HepG2 (cell line): ENCODE results near the gene NCBP3. TPM values are rescaled to one million over a fixed set of nuclear protein-coding genes. Genes with fewer than 3 reads are reported as not detected.

Experiments
- DRAP1 ChIP-seq: IDR thresholded peaks from 2 replicates; pipeline ENCODE4 v1.6.1; 2016; ENCODE audit warnings: missing genetic modification reagents, missing compliant biosample characterization
- HDAC6 ChIP-seq: fragments of 200-600 bp; sonication (generic); IDR thresholded peaks from 2 replicates; pipeline ENCODE4 v1.7.0; 2017; ENCODE audit warnings: mild to moderate bottlenecking, antibody characterized with exemption, low read length, low read depth
- KAT7 ChIP-seq: IDR thresholded peaks from 2 replicates; pipeline ENCODE4 v1.6.1; 2018; ENCODE audit warnings: borderline replicate concordance, missing compliant biosample characterization
- KLF16 ChIP-seq, 2 experiments: sonication (generic) in 1 of 2; formaldehyde crosslinking in 1 of 2; IDR thresholded peaks; 2 replicates each; pipeline versions ENCODE4 v1.6.1 to v1.8.0; 2016 to 2023; ENCODE audit warnings: missing genetic modification reagents in 2 of 2, missing compliant biosample characterization in 1 of 2
- MED13 ChIP-seq: sonication (generic); formaldehyde crosslinking; IDR thresholded peaks from 2 replicates; pipeline ENCODE4 v1.5.0; 2020; ENCODE audit warnings: missing genetic modification reagents
- NFATC3 ChIP-seq: sonication (generic); formaldehyde crosslinking; IDR thresholded peaks from 2 replicates; pipeline ENCODE4 v1.5.1; 2020; ENCODE audit warnings: mild to moderate bottlenecking, missing genetic modification reagents
- PBX2 ChIP-seq: IDR thresholded peaks from 2 replicates; pipeline ENCODE4 v1.6.1; 2016; ENCODE audit warnings: control low read depth
- POLR2G ChIP-seq: fragments of 200-400 bp; formaldehyde crosslinking; IDR thresholded peaks from 2 replicates; pipeline ENCODE4 v1.6.1; 2018; ENCODE audit warnings: mild to moderate bottlenecking, low read depth, low read length, moderate library complexity
- RELA ChIP-seq: sonication (generic); formaldehyde crosslinking; IDR thresholded peaks from 2 replicates; pipeline ENCODE4 v1.4.0; 2020; ENCODE audit warnings: missing genetic modification reagents
- SMARCE1 ChIP-seq: fragments of 450-650 bp; IDR thresholded peaks from 2 replicates; pipeline ENCODE4 v1.6.1; 2017; ENCODE audit warnings: borderline replicate concordance
- TBP ChIP-seq: sonication (generic); formaldehyde crosslinking; IDR thresholded peaks from 2 replicates; pipeline ENCODE4 v1.5.0; 2020; ENCODE audit warnings: missing genetic modification reagents
- TGIF2 ChIP-seq: IDR thresholded peaks from 2 replicates; pipeline ENCODE4 v1.6.1; 2016; ENCODE audit warnings: control low read depth, missing compliant biosample characterization
- ZFX ChIP-seq: sonication (generic); formaldehyde crosslinking; IDR thresholded peaks from 2 replicates; pipeline ENCODE4 v1.4.0; 2020; ENCODE audit warnings: mild to moderate bottlenecking, low read depth, missing genetic modification reagents, moderate library complexity
- ZKSCAN1 ChIP-seq: fragments of 150-350 bp; IDR thresholded peaks from 2 replicates; pipeline ENCODE4 v1.6.1; 2014; ENCODE audit warnings: low read length
- ZMAT3 ChIP-seq: sonication (generic); formaldehyde crosslinking; conservative IDR thresholded peaks from 2 replicates; pipeline ENCODE4 v1.7.0; 2021; ENCODE audit warnings: missing genetic modification reagents
- ZNF230 ChIP-seq: sonication (generic); formaldehyde crosslinking; IDR thresholded peaks from 2 replicates; pipeline ENCODE4 v1.4.0; 2020; ENCODE audit warnings: mild to moderate bottlenecking, missing genetic modification reagents
- ZNF446 ChIP-seq: sonication (generic); formaldehyde crosslinking; IDR thresholded peaks from 2 replicates; pipeline ENCODE4 v1.5.0; 2020; ENCODE audit warnings: mild to moderate bottlenecking, missing genetic modification reagents
- ZNF496 ChIP-seq: sonication (generic); formaldehyde crosslinking; IDR thresholded peaks from 2 replicates; pipeline ENCODE4 v1.8.1; 2023; ENCODE audit warnings: mild to moderate bottlenecking, moderate library complexity, missing genetic modification reagents; ENCODE audit not compliant: insufficient replicate concordance
- ZNF570 ChIP-seq: sonication (generic); formaldehyde crosslinking; IDR thresholded peaks from 2 replicates; pipeline ENCODE4 v1.4.0; 2020; ENCODE audit warnings: mild to moderate bottlenecking, missing genetic modification reagents, borderline replicate concordance
- ZNF572 ChIP-seq: sonication (generic); formaldehyde crosslinking; IDR thresholded peaks from 2 replicates; pipeline ENCODE4 v1.5.1; 2020; ENCODE audit warnings: mild to moderate bottlenecking, missing genetic modification reagents
- ZNF660 ChIP-seq: sonication (generic); formaldehyde crosslinking; IDR thresholded peaks from 2 replicates; pipeline ENCODE4 v1.5.1; 2020; ENCODE audit warnings: mild to moderate bottlenecking, low read depth, missing genetic modification reagents, borderline replicate concordance
- ZSCAN30 ChIP-seq: sonication (generic); formaldehyde crosslinking; IDR thresholded peaks from 2 replicates; pipeline ENCODE4 v1.5.0; 2020; ENCODE audit warnings: mild to moderate bottlenecking, missing genetic modification reagents
- polyA plus RNA-seq, 8 experiments: library from polyadenylated mRNA; depleted of rRNA in 3 of 8; stranded (reverse) in 7 of 8; unstranded in 1 of 8; fragments of >200 nt; fragmentation: Illumina TruSeq in 4 of 8; extraction: Trizol in 4 of 8; gene quantifications; 2 replicates each; pipeline versions ENCODE4 v1.2.1 to v1.2.3, GENCODE V29; 2011 to 2016; ENCODE audit warnings: low read depth in 4 of 8, missing spikeins in 1 of 8, mixed read lengths in 1 of 8; ENCODE audit not compliant: insufficient read depth in 1 of 8
- total RNA-seq, 5 experiments: library from RNA; depleted of rRNA; stranded (reverse); fragments of >200 nt; fragmentation: Illumina TruSeq; extraction: Trizol; gene quantifications; 2 replicates each; pipeline ENCODE4 v1.2.3, GENCODE V29; 2016; ENCODE audit warnings: low read depth in 1 of 5
- TF ChIP-seq, protein P1 (sequence below): sonication (generic); formaldehyde crosslinking; IDR thresholded peaks from 2 replicates; pipeline ENCODE4 v1.5.0; 2020; ENCODE audit warnings: mild to moderate bottlenecking, missing genetic modification reagents, borderline replicate concordance
- TF ChIP-seq, protein P2 (sequence below): sonication (generic); formaldehyde crosslinking; IDR thresholded peaks from 2 replicates; pipeline ENCODE4 v1.4.0; 2020; ENCODE audit warnings: missing genetic modification reagents
- TF ChIP-seq, protein P3 (sequence below): sonication (generic); formaldehyde crosslinking; IDR thresholded peaks from 2 replicates; pipeline ENCODE4 v1.8.0; 2022; ENCODE audit warnings: mild to moderate bottlenecking, missing genetic modification reagents, moderate library complexity

The NCBP3 gene
- total and polyA plus RNA-seq, 2 of the 13 experiments (the other 11 are each of a cell fraction or from before 2014, with no cell fraction given): 19.5 to 24.8 TPM

DNA sequence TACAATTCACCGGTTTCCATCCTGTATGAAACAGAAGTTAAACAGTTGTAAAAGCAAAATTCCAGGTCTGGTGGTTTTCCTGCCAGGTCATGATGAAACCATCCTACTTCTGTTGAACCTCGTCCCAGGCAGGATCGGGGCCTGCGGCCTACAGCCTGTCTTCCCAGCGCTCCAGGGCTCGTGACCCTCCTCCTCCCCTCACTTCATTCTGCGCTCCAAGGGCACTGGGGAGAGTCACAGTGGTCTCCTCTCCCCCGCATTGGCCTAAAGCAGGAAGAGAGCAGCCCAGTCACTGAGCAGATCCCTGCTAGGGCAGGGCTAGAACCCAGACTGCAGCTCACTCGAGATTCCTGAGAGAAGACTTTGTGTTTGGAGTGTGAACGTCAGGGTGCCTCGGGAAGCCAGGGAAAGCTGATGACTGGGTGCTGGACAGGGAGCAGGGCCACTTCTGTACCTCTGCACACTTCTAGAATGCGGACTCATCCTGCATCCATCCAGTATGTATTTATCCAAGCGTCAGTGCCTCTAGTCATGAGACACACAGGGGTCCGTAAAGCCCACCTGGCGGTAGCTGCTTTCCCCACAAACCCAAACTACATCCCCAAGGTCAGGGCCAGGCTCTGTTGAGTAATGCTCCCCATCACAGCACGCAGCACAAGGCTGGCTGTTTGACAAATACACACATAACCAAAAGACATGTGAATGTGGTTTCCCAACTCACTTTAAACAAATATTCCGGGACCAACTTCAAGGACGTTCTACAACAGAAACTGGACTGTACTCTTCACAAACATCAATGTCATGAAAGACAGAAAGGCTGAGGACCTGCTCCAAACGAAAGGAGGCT is 43.4 kb downstream of the NCBP3 start (continued):
- TF ChIP-seq SMARCE1 (no peak), MED13 (CRISPR knock-in tag) (peak; percentile 95), TGIF2 (peak; percentile 73; the same call in 1 of the 2 replicates), KLF16 (CRISPR knock-in tag; IDR thresholded peaks at IDR 0.05) (peak; percentile 75 to 97; a peak in 3 of 4 replicates), ZSCAN30 (CRISPR knock-in tag) (no peak), ZMAT3 (CRISPR knock-in tag) (peak; percentile 85; the same call in 1 of the 2 replicates), ZNF572 (CRISPR knock-in tag) (no peak), ZNF446 (no peak), ZFX (CRISPR knock-in tag) (peak; percentile 94), ZNF660 (CRISPR knock-in tag) (no peak), HDAC6 (no peak), ZKSCAN1 (no peak), KAT7 (CRISPR knock-in tag) (peak; percentile 72; the same call in 1 of the 2 replicates), ZNF496 (CRISPR knock-in tag) (no peak), TBP (CRISPR knock-in tag) (no peak), DRAP1 (peak; percentile 75), RELA (CRISPR knock-in tag) (peak; percentile 64; the same call in 1 of the 2 replicates), PBX2 (CRISPR knock-in tag) (no peak), NFATC3 (CRISPR knock-in tag) (no peak), POLR2G (peak; percentile 79), ZNF230 (CRISPR knock-in tag) (no peak), ZNF570 (CRISPR knock-in tag) (no peak)
- TF ChIP-seq, protein P1, sequence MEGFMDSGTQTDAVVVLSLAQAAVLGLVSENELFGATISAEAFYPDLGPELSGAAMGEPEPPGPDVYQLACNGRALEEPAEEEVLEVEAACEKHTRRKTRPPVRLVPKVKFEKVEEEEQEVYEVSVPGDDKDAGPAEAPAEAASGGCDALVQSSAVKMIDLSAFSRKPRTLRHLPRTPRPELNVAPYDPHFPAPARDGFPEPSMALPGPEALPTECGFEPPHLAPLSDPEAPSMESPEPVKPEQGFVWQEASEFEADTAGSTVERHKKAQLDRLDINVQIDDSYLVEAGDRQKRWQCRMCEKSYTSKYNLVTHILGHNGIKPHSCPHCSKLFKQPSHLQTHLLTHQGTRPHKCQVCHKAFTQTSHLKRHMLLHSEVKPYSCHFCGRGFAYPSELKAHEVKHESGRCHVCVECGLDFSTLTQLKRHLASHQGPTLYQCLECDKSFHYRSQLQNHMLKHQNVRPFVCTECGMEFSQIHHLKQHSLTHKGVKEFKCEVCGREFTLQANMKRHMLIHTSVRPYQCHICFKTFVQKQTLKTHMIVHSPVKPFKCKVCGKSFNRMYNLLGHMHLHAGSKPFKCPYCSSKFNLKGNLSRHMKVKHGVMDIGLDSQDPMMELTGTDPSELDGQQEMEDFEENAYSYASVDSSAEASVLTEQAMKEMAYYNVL (CRISPR knock-in tag): peak; percentile 88; the same call in 1 of the 2 replicates
- TF ChIP-seq, protein P2, sequence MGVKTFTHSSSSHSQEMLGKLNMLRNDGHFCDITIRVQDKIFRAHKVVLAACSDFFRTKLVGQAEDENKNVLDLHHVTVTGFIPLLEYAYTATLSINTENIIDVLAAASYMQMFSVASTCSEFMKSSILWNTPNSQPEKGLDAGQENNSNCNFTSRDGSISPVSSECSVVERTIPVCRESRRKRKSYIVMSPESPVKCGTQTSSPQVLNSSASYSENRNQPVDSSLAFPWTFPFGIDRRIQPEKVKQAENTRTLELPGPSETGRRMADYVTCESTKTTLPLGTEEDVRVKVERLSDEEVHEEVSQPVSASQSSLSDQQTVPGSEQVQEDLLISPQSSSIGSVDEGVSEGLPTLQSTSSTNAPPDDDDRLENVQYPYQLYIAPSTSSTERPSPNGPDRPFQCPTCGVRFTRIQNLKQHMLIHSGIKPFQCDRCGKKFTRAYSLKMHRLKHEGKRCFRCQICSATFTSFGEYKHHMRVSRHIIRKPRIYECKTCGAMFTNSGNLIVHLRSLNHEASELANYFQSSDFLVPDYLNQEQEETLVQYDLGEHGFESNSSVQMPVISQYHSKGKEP (CRISPR knock-in tag): no peak
- TF ChIP-seq, protein P3, sequence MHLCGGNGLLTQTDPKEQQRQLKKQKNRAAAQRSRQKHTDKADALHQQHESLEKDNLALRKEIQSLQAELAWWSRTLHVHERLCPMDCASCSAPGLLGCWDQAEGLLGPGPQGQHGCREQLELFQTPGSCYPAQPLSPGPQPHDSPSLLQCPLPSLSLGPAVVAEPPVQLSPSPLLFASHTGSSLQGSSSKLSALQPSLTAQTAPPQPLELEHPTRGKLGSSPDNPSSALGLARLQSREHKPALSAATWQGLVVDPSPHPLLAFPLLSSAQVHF: no peak
